Caco-2 (cell line): ENCODE measurements around the gene TSHZ2. TPM values are rescaled to one million over a fixed set of nuclear protein-coding genes. Genes with fewer than 3 reads are reported as not detected.

Source experiments
- BruUV-seq: library from RNA; stranded (reverse); fragments of 400-500 nt; replicated peaks from 2 replicates; lab custom pipeline; 2021; lab: Mats Ljungman, UMichigan
- CTCF ChIA-PET: fragments of 300-600 bp; sonication (Branson Sonifier 250); formaldehyde crosslinking; loops from one replicate; lab custom pipeline; 2022; ENCODE audit warnings: antibody characterized with exemption; lab: Charles Lee
- POLR2A ChIA-PET: fragments of 300-600 bp; sonication (Branson Sonifier 250); formaldehyde crosslinking; loops from one replicate; lab custom pipeline; 2022; ENCODE audit warnings: antibody characterized with exemption; lab: Charles Lee
- DNase-seq, 2 experiments: peaks; one replicate each; pipeline versions ENCODE4 v3.0.0 to v3.0.0-alpha.2; 2020 to 2022
- H3K27me3 ChIP-seq: replicated peaks from 2 replicates; pipeline ENCODE4 v1.6.0; 2011; ENCODE audit warnings: low read length; ENCODE audit not compliant: control insufficient read depth, insufficient read depth
- H3K36me3 ChIP-seq: 2 replicates; pipeline ENCODE4 v1.5.1; 2011; ENCODE audit warnings: low read length; ENCODE audit not compliant: control insufficient read depth, insufficient read depth
- H3K4me1 ChIP-seq: fragments of 250-450 bp; sonication (Bioruptor Pico); 2 replicates; pipeline ENCODE4 v1.5.1; 2020; ENCODE audit warnings: mild to moderate bottlenecking
- H3K4me3 ChIP-seq: 2 replicates; pipeline ENCODE4 v1.5.1; 2011; ENCODE audit warnings: low read depth, mild to moderate bottlenecking, control low read depth, low read length
- H3K9me3 ChIP-seq: fragments of 250-450 bp; sonication (Bioruptor Pico); 2 replicates; pipeline ENCODE4 v1.5.1; 2020; ENCODE audit warnings: mild to moderate bottlenecking, moderate library complexity
- H3K27ac Mint-ChIP-seq: one replicate; pipeline ENCODE4 v1.8.0; 2022; ENCODE audit warnings: mixed read lengths; ENCODE audit not compliant: unreplicated experiment
- H3K27me3 Mint-ChIP-seq: one replicate; pipeline ENCODE4 v1.8.0; 2022; ENCODE audit warnings: mixed read lengths; ENCODE audit not compliant: insufficient read depth, unreplicated experiment
- H3K36me3 Mint-ChIP-seq: one replicate; pipeline ENCODE4 v1.8.0; 2022; ENCODE audit warnings: mild to moderate bottlenecking, mixed read lengths; ENCODE audit not compliant: insufficient read depth, unreplicated experiment
- H3K4me1 Mint-ChIP-seq: one replicate; pipeline ENCODE4 v1.8.0; 2022; ENCODE audit warnings: low read depth, mixed read lengths; ENCODE audit not compliant: unreplicated experiment
- H3K4me3 Mint-ChIP-seq: one replicate; pipeline ENCODE4 v1.8.0; 2022; ENCODE audit warnings: mild to moderate bottlenecking, moderate library complexity, mixed read lengths; ENCODE audit not compliant: unreplicated experiment
- H3K9me3 Mint-ChIP-seq: one replicate; pipeline ENCODE4 v1.8.0; 2022; ENCODE audit warnings: mixed read lengths; ENCODE audit not compliant: unreplicated experiment
- intact Hi-C: fragments of 100-400 bp; cut with micrococcal nuclease; formaldehyde crosslinking; loops from one replicate; pipeline ENCODE4 v1.10.0; 2022; ENCODE audit not compliant: unreplicated experiment
- total RNA-seq: library from RNA; stranded (reverse); gene quantifications from 2 replicates; pipeline ENCODE4 v1.2.3, GENCODE V29; 2022
- TF ChIP-seq, protein P1 (sequence below), 2 experiments: fragments of 200-600 bp in 1 of 2; IDR thresholded peaks; 1 replicate in 1 of 2; 2 replicates in 1 of 2; pipeline versions ENCODE4 v1.5.1 to v1.8.0; 2011 to 2022; ENCODE audit warnings: antibody characterized with exemption in 1 of 2, control low read depth in 1 of 2, inconsistent platforms in 1 of 2, low read depth in 1 of 2, low read length in 1 of 2, mild to moderate bottlenecking in 1 of 2, moderate library complexity in 1 of 2; ENCODE audit not compliant: insufficient read depth in 1 of 2, severe bottlenecking in 1 of 2, unreplicated experiment in 1 of 2

The TSHZ2 gene
- total RNA-seq, 1 experiment from 2014 or later: 0.07 TPM

DNA sequence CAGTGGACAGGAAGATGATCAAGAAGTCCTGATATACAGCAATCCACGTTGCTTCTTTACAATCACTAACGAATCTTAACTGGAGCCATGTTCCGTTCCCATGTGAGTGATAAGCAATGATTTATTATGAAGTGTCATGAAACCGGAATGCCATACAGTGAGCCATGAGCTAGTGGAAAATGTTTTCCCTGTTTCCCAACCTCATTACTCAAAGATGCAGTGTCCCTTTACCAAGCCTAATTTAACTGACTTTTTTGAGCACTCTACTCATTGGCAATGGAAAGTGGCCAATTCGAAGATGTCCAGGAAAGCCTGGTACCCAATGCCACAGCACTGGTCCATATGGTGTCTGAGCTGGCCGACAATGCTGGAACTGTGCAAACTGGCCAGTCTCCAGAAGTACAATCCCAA is 473.2 kb downstream of the TSHZ2 start:
- Mint-ChIP-seq H3K9me3 (peaks cover 34% of the 10 kb centered on the region), H3K4me1 (no peaks in the 10 kb centered on the region), H3K4me3 (no peak overlapping the region), H3K36me3 (peaks cover 5% of the 10 kb centered on the region), H3K27me3 (no peaks in the 10 kb centered on the region), H3K27ac (no peak overlapping the region)
- TF ChIP-seq, protein P1, sequence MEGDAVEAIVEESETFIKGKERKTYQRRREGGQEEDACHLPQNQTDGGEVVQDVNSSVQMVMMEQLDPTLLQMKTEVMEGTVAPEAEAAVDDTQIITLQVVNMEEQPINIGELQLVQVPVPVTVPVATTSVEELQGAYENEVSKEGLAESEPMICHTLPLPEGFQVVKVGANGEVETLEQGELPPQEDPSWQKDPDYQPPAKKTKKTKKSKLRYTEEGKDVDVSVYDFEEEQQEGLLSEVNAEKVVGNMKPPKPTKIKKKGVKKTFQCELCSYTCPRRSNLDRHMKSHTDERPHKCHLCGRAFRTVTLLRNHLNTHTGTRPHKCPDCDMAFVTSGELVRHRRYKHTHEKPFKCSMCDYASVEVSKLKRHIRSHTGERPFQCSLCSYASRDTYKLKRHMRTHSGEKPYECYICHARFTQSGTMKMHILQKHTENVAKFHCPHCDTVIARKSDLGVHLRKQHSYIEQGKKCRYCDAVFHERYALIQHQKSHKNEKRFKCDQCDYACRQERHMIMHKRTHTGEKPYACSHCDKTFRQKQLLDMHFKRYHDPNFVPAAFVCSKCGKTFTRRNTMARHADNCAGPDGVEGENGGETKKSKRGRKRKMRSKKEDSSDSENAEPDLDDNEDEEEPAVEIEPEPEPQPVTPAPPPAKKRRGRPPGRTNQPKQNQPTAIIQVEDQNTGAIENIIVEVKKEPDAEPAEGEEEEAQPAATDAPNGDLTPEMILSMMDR (IDR thresholded peaks at IDR 0.05; ENCODE audit: insufficient read depth in 1 of 2, low read depth in 1 of 2, low read length in 1 of 2, severe bottlenecking in 1 of 2, unreplicated experiment in 1 of 2): no peak
- ChIA-PET CTCF (interaction anchor here (0.6 kb wide), 1 partner anchor 281 kb away, joined by 3 read pairs; no protein-coding TSS in a partner anchor), POLR2A (interaction anchor here (0.5 kb wide), 1 partner anchor 71 kb away, joined by 11 read pairs; no protein-coding TSS in a partner anchor)
- no peaks in the 10 kb centered on the region for H3K36me3 ChIP-seq
- peaks cover 21% of the 10 kb centered on the region for H3K9me3 ChIP-seq
- no peaks in the 10 kb centered on the region for H3K4me1 ChIP-seq
- BruUV-seq: no TSS peak
- H3K27me3 ChIP-seq: no peaks in the 10 kb centered on the region
- no peak for DNase-seq
- intact Hi-C loops: no loop called here
- no peak overlapping the region for H3K4me3 ChIP-seq

DNA sequence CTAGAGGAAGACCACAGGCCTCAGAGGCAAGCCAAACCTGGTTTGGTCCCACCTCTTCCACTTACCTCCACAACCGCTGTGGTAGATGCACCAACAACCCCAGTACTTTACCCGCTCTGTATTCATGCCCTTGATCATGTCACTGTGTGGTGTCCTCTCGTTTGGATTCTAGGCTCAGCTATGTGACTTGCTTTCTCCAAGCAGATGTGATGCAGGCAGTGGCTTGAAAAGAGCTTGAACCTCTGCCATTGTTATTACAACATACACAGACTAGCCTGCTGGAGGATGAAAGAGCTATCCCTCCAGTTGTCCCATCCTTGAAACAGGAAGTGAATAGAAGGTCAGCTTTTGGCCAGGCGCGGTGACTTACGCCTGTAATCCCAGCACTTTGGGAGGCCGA is 473.8 kb downstream of the TSHZ2 start:
- Histone ChIP-seq H3K4me3 (no peak overlapping the region), H3K36me3 (no peaks in the 10 kb centered on the region), H3K9me3 (peaks cover 21% of the 10 kb centered on the region), H3K27me3 (no peaks in the 10 kb centered on the region), H3K4me1 (no peaks in the 10 kb centered on the region)
- DNase-seq: no peak
- peaks cover 5% of the 10 kb centered on the region for H3K36me3 Mint-ChIP-seq
- TF ChIP-seq, protein P1 (IDR thresholded peaks at IDR 0.05; ENCODE audit: insufficient read depth in 1 of 2, low read depth in 1 of 2, low read length in 1 of 2, severe bottlenecking in 1 of 2, unreplicated experiment in 1 of 2): no peak
- ChIA-PET CTCF (no interaction called here), POLR2A (interaction anchor here (0.5 kb wide), 1 partner anchor 70 kb away, joined by 11 read pairs; no protein-coding TSS in a partner anchor)
- H3K4me1 Mint-ChIP-seq: no peaks in the 10 kb centered on the region
- intact Hi-C loops: no loop called here
- no TSS peak for BruUV-seq
- no peak overlapping the region for H3K4me3 Mint-ChIP-seq
- no peak overlapping the region for H3K27ac Mint-ChIP-seq
- H3K27me3 Mint-ChIP-seq: no peaks in the 10 kb centered on the region
- peaks cover 37% of the 10 kb centered on the region for H3K9me3 Mint-ChIP-seq

DNA sequence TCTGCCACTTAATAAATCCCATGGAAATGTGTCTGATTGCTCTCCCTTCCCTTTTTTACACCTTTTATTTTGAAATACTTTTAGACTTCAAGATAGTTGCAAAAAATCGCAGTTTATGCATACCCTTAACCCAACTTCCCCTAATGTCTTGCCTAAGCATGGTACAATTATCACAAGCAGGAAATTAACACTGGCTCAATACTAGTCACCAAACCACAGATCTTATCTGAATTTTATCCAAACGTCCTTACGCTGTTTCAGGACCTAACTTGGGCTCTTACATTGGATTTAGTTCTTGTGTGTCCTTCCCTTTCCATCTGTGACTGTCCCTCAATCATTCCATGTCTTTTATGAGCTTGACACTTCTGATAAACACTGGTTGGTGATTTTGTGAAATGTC is 475.2 kb downstream of the TSHZ2 start:
- no peaks in the 10 kb centered on the region for H3K27me3 ChIP-seq
- CTCF ChIA-PET: no interaction called here
- POLR2A ChIA-PET: no interaction called here
- H3K27me3 Mint-ChIP-seq: no peaks in the 10 kb centered on the region
- H3K36me3 Mint-ChIP-seq: peaks cover 5% of the 10 kb centered on the region
- intact Hi-C loops: no loop called here
- TF ChIP-seq, protein P1 (IDR thresholded peaks at IDR 0.05; ENCODE audit: insufficient read depth in 1 of 2, low read depth in 1 of 2, low read length in 1 of 2, severe bottlenecking in 1 of 2, unreplicated experiment in 1 of 2): no peak
- BruUV-seq: no TSS peak
- no peak overlapping the region for H3K4me3 Mint-ChIP-seq
- H3K9me3 Mint-ChIP-seq: peaks cover 44% of the 10 kb centered on the region
- no peak overlapping the region for H3K4me3 ChIP-seq
- H3K4me1 Mint-ChIP-seq: no peaks in the 10 kb centered on the region
- H3K9me3 ChIP-seq: peaks cover 21% of the 10 kb centered on the region
- no peak overlapping the region for H3K27ac Mint-ChIP-seq
- no peaks in the 10 kb centered on the region for H3K4me1 ChIP-seq
- no peaks in the 10 kb centered on the region for H3K36me3 ChIP-seq
- DNase-seq: no peak
